SU-DHL-6 (cell line): Measurements from ENCODE around the gene ZNF33B.

Experiments
- H2AFZ ChIP-seq: fragments of 200-600 bp; sonication (generic); 2 replicates; pipeline ENCODE4 v1.6.1; 2014; ENCODE audit warnings: low read depth, mild to moderate bottlenecking, moderate library complexity, mixed read lengths, antibody characterized with exemption, low read length; ENCODE audit not compliant: severe bottlenecking
- H3F3A ChIP-seq: fragments of 200-600 bp; shearing (Covaris generic); 2 replicates; pipeline ENCODE4 v1.6.0; 2016; ENCODE audit warnings: antibody characterized with exemption, mild to moderate bottlenecking; ENCODE audit not compliant: insufficient read depth
- H3K27ac ChIP-seq: fragments of 200-600 bp; sonication (generic); 2 replicates; pipeline ENCODE4 v1.5.1; 2016; ENCODE audit warnings: low read depth, mild to moderate bottlenecking, low read length, moderate library complexity, mixed read lengths
- H3K27me3 ChIP-seq: fragments of 200-600 bp; sonication (generic), shearing (Covaris generic); 2 replicates; pipeline ENCODE4 v1.6.0; 2014; ENCODE audit warnings: mild to moderate bottlenecking, low read length
- H3K36me3 ChIP-seq: fragments of 200-600 bp; sonication (generic); 2 replicates; pipeline ENCODE4 v1.6.1; 2014; ENCODE audit warnings: mild to moderate bottlenecking, low read length, mixed read lengths
- H3K4me2 ChIP-seq: fragments of 300-600, 200-600 bp; shearing (Covaris generic), sonication (generic); 2 replicates; pipeline ENCODE4 v1.6.0; 2014; ENCODE audit warnings: low read length, low read depth, mild to moderate bottlenecking; ENCODE audit not compliant: poor library complexity, severe bottlenecking
- H3K4me3 ChIP-seq: fragments of 200-600 bp; sonication (generic); 2 replicates; pipeline ENCODE4 v1.5.1; 2014; ENCODE audit warnings: antibody characterized with exemption, low read length, mild to moderate bottlenecking, mixed read lengths; ENCODE audit not compliant: insufficient read depth, poor library complexity, severe bottlenecking
- H3K79me2 ChIP-seq: fragments of 200-600 bp; sonication (generic); 2 replicates; pipeline ENCODE4 v1.6.1; 2014; ENCODE audit warnings: mild to moderate bottlenecking, low read length, moderate library complexity; ENCODE audit not compliant: insufficient read depth
- H3K9ac ChIP-seq: fragments of 200-600 bp; sonication (generic); 2 replicates; pipeline ENCODE4 v1.7.0; 2014; ENCODE audit warnings: mild to moderate bottlenecking, low read length
- H3K9me2 ChIP-seq: fragments of 200-600 bp; sonication (generic); replicated peaks from 2 replicates; pipeline ENCODE4 v1.6.1; 2014; ENCODE audit warnings: low read length; ENCODE audit not compliant: insufficient read depth
- H3K9me3 ChIP-seq: fragments of 200-600 bp; sonication (generic); 2 replicates; pipeline ENCODE4 v1.6.1; 2014; ENCODE audit warnings: low read length, mixed read lengths; ENCODE audit not compliant: insufficient read depth
- H4K20me1 ChIP-seq: fragments of 200-600 bp; sonication (generic); 2 replicates; pipeline ENCODE4 v1.6.1; 2014; ENCODE audit warnings: low read depth, mild to moderate bottlenecking, antibody characterized with exemption, low read length, moderate library complexity, mixed read lengths
- CTCF ChIP-seq: fragments of 200-600 bp; sonication (generic); IDR thresholded peaks from one replicate; pipeline ENCODE4 v1.5.1; 2017; ENCODE audit warnings: antibody characterized with exemption, mild to moderate bottlenecking, low read length, moderate library complexity; ENCODE audit not compliant: insufficient read depth, poor library complexity, severe bottlenecking
- EZH2phosphoT487 ChIP-seq: fragments of 200-600 bp; sonication (generic), shearing (Covaris generic); conservative IDR thresholded peaks from 2 replicates; pipeline ENCODE4 v1.6.1; 2018; ENCODE audit warnings: mild to moderate bottlenecking, antibody characterized with exemption, low read length, moderate library complexity, mixed read lengths

ZNF33B gene

GRCh38 chr10:42645516-42645915 is 7.1 kb upstream of the ZNF33B start:
- Histone ChIP-seq H3K79me2 (no peaks in the 10 kb centered on the region), H3K36me3 (no peaks in the 10 kb centered on the region), H3F3A (no peaks in the 10 kb centered on the region), H3K9ac (no peak overlapping the region), H3K9me3 (no peaks in the 10 kb centered on the region), H3K9me2 (no peaks in the 10 kb centered on the region), H3K27ac (no peak overlapping the region), H3K4me3 (no peak overlapping the region), H3K4me2 (no peak overlapping the region), H4K20me1 (no peaks in the 10 kb centered on the region), H2AFZ (no peak overlapping the region), H3K27me3 (no peaks in the 10 kb centered on the region)
- TF ChIP-seq CTCF (no peak), EZH2phosphoT487 (no peak)

GRCh38 chr10:42645103-42645502 is 6.7 kb upstream of the ZNF33B start:
- Histone ChIP-seq H3K36me3 (no peaks in the 10 kb centered on the region), H3F3A (no peaks in the 10 kb centered on the region), H3K4me3 (no peak overlapping the region), H3K4me2 (no peak overlapping the region), H3K9me3 (no peaks in the 10 kb centered on the region), H4K20me1 (no peaks in the 10 kb centered on the region), H3K9me2 (no peaks in the 10 kb centered on the region), H3K27me3 (no peaks in the 10 kb centered on the region), H3K27ac (no peak overlapping the region), H3K9ac (no peak overlapping the region), H3K79me2 (no peaks in the 10 kb centered on the region), H2AFZ (no peak overlapping the region)
- TF ChIP-seq EZH2phosphoT487 = no peak
- no peak for TF ChIP-seq CTCF

GRCh38 chr10:42640610-42641229 is 2.4 kb upstream of the ZNF33B start:
- Histone ChIP-seq H3K4me3 (no peak overlapping the region), H3K27ac (no peak overlapping the region), H3K9ac (no peak overlapping the region), H4K20me1 (no peaks in the 10 kb centered on the region), H2AFZ (no peak overlapping the region), H3K9me2 (no peaks in the 10 kb centered on the region), H3K36me3 (no peaks in the 10 kb centered on the region), H3F3A (0 out of 2 replicates have a peak, but pooled peaks cover 5% of the 10 kb centered on the region), H3K4me2 (no peak overlapping the region), H3K79me2 (peaks cover 15% of the 10 kb centered on the region), H3K9me3 (no peaks in the 10 kb centered on the region), H3K27me3 (no peaks in the 10 kb centered on the region)
- no peak for TF ChIP-seq EZH2phosphoT487
- TF ChIP-seq CTCF = no peak
